HL-60 (cell line): Measurements from ENCODE around the gene LRRIQ4.

Source experiments
- DNase-seq, 2 experiments: peaks; one replicate each; pipeline ENCODE4 v3.0.0-alpha.2; 2010 to 2020; ENCODE audit warnings: low read depth in 1 of 2, low spot score in 1 of 2
- H3K27ac ChIP-seq: fragments of 250-450 bp; sonication (Bioruptor Pico); replicated peaks from 2 replicates; pipeline ENCODE4 v1.5.1; 2020; ENCODE audit warnings: mild to moderate bottlenecking, moderate library complexity
- H3K27me3 ChIP-seq: fragments of 250-450 bp; sonication (Bioruptor Pico); 2 replicates; pipeline ENCODE4 v1.5.1; 2021; ENCODE audit warnings: mild to moderate bottlenecking, moderate library complexity; ENCODE audit not compliant: insufficient read depth, poor library complexity, severe bottlenecking
- H3K4me3 ChIP-seq: replicated peaks from 2 replicates; pipeline ENCODE4 v1.5.1; 2011; ENCODE audit warnings: mild to moderate bottlenecking, control low read depth, low read length; ENCODE audit not compliant: insufficient read depth
- GABPA ChIP-seq: IDR thresholded peaks from 2 replicates; pipeline ENCODE4 v1.6.1; 2012; ENCODE audit warnings: low read depth
- POLR2AphosphoS5 ChIP-seq: IDR thresholded peaks from 2 replicates; pipeline ENCODE4 v1.6.1; 2012; ENCODE audit warnings: low read depth
- REST ChIP-seq: IDR thresholded peaks from 2 replicates; pipeline ENCODE4 v1.6.1; 2012; ENCODE audit warnings: low read depth; ENCODE audit not compliant: insufficient replicate concordance
- SPI1 ChIP-seq: IDR thresholded peaks from 2 replicates; pipeline ENCODE4 v1.6.1; 2012; ENCODE audit warnings: low read depth, mild to moderate bottlenecking, borderline replicate concordance
- TF ChIP-seq, protein P1 (sequence below): IDR thresholded peaks from one replicate; pipeline ENCODE4 v1.5.1; 2011; ENCODE audit warnings: low read length, control low read depth, inconsistent platforms; ENCODE audit not compliant: insufficient read depth

The LRRIQ4 gene

GRCh38 chr3:169850618-169851017 lies 37.9 kb downstream of the LRRIQ4 start:
- H3K27ac ChIP-seq, result no peak overlapping the region
- no peak overlapping the region for H3K4me3 ChIP-seq
- H3K27me3 ChIP-seq, result no peaks in the 10 kb centered on the region
- TF ChIP-seq GABPA (no peak), REST (no peak), POLR2AphosphoS5 (no peak), SPI1 (no peak)
- TF ChIP-seq, protein P1, sequence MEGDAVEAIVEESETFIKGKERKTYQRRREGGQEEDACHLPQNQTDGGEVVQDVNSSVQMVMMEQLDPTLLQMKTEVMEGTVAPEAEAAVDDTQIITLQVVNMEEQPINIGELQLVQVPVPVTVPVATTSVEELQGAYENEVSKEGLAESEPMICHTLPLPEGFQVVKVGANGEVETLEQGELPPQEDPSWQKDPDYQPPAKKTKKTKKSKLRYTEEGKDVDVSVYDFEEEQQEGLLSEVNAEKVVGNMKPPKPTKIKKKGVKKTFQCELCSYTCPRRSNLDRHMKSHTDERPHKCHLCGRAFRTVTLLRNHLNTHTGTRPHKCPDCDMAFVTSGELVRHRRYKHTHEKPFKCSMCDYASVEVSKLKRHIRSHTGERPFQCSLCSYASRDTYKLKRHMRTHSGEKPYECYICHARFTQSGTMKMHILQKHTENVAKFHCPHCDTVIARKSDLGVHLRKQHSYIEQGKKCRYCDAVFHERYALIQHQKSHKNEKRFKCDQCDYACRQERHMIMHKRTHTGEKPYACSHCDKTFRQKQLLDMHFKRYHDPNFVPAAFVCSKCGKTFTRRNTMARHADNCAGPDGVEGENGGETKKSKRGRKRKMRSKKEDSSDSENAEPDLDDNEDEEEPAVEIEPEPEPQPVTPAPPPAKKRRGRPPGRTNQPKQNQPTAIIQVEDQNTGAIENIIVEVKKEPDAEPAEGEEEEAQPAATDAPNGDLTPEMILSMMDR, result no peak
- DNase-seq, result no peak

- no peaks in the 10 kb centered on the region for H3K27me3 ChIP-seq
- no peak overlapping the region for H3K4me3 ChIP-seq
- no peak for DNase-seq
- TF ChIP-seq, protein P1, result no peak
- TF ChIP-seq GABPA (no peak), POLR2AphosphoS5 (no peak), REST (no peak)
- H3K27ac ChIP-seq, result no peak overlapping the region
Measured at GRCh38 chr3:169855514-169855913, 42.8 kb downstream of the LRRIQ4 start.

DNA sequence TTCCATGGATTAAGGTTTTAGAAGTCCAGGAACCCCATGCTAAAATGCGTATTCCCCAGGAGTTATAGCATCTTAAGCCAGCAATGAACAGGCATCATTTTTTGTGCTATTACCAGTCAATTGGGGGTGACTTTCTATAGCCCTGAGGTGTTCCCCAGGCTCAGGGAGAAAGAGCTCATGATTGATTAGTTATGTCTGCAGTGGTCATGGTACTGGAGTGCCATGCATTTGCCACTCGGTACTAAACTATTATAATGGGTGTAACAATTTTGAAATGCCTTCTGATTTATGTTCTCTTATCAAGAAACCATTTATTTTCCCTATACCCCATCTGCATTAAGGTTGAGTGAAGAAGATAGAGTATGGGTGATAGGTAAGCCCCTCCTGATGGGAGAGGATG lies 45.1 kb downstream of the LRRIQ4 start:
- TF ChIP-seq GABPA, result no peak
- TF ChIP-seq SPI1, result no peak
- no peak for TF ChIP-seq POLR2AphosphoS5
- DNase-seq, result no peak
- Histone ChIP-seq H3K27me3 (no peaks in the 10 kb centered on the region), H3K4me3 (no peak overlapping the region), H3K27ac (no peak overlapping the region)

- H3K27ac ChIP-seq, result no peak overlapping the region
- DNase-seq, result no peak
- no peak overlapping the region for H3K4me3 ChIP-seq
- H3K27me3 ChIP-seq, result no peaks in the 10 kb centered on the region
- TF ChIP-seq SPI1 (no peak), REST (no peak), GABPA (no peak), POLR2AphosphoS5 (no peak)
- TF ChIP-seq, protein P1, result no peak
Measured at GRCh38 chr3:169861871-169862270, 49.2 kb downstream of the LRRIQ4 start.
